ENCODE results near the gene INTS13.
A peak's percentile ranks its signal among the peaks of the same experiment; 100 is the strongest.
"Not testable (repeated sequence)": the region's sequence is repeated elsewhere in the genome, so short reads cannot be mapped to it uniquely, and the experiment has no call there.

The INTS13 gene, protein sequence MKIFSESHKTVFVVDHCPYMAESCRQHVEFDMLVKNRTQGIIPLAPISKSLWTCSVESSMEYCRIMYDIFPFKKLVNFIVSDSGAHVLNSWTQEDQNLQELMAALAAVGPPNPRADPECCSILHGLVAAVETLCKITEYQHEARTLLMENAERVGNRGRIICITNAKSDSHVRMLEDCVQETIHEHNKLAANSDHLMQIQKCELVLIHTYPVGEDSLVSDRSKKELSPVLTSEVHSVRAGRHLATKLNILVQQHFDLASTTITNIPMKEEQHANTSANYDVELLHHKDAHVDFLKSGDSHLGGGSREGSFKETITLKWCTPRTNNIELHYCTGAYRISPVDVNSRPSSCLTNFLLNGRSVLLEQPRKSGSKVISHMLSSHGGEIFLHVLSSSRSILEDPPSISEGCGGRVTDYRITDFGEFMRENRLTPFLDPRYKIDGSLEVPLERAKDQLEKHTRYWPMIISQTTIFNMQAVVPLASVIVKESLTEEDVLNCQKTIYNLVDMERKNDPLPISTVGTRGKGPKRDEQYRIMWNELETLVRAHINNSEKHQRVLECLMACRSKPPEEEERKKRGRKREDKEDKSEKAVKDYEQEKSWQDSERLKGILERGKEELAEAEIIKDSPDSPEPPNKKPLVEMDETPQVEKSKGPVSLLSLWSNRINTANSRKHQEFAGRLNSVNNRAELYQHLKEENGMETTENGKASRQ

DNA sequence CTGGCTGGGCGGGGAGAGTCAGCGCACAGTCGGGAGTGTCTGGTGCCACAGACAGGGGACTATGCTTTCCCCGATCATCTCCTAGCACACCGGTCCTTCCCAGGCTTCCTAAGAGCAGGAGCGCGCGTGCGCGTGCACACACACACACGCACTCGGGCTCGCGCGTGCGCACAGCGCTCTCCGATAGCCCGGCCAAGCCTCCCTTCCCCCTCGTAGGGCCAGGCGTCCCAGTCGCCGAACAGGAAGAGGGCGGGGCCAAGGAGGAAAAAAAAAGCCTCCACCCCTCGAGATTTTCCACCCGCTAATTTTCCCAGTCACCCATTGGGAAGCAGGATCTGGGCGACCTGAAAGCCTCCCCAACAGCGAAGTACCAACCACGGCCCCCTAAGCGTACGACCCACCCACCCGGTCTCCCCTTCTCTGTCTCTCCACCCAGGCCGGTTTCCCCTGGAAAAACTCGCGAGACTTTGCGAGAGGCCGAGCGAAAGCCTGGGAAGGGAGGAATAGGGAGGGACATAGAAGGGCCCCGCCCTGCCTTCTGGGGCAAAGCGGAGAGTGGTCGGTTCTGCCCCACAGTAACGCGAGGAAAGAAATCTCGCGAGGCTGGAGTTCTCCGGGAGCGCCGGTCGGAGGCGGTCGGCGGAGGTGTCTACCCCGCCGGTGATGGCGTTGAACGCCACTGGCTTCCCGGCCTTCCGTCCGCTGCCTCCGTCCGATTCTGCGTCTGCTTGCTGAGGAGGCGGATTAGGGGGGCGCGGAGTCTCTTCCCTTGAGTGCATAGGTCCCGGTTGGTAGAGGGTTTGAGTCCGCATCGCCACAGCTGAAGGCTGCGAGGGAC lies at the start of gene INTS13, which contains the start of gene FGFR1OP2:
Gene INTS13, minus strand, starts transcription at position 119 of the 838 bp plus-strand sequence. CDS start 1,178 bp downstream, outside the sequence.
Gene FGFR1OP2, plus strand, starts transcription at position 608 of the 838 bp plus-strand sequence. CDS start 15,689 bp downstream, outside the sequence.
- peak; percentile 96 for DNase-seq

DNA sequence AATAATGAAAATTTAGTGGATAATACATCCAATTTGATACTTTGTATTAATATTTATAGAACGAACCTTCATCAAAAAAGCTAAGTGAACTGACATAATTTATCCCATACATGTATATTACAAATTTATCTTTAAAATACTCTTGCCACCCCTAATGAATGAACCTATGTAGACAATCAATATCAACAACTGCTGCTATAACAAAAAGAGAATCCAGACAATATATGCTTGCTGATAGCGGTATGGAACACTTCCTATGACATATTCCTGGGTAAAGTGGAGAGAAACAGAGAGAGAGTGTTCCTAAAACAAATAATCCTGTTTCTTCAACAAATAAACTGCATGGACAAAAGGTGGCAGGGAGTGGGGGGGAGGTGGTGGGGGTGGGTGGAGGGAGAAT lies 45.1 kb upstream of the INTS13 start:
- DNase-seq, result no peak

DNA sequence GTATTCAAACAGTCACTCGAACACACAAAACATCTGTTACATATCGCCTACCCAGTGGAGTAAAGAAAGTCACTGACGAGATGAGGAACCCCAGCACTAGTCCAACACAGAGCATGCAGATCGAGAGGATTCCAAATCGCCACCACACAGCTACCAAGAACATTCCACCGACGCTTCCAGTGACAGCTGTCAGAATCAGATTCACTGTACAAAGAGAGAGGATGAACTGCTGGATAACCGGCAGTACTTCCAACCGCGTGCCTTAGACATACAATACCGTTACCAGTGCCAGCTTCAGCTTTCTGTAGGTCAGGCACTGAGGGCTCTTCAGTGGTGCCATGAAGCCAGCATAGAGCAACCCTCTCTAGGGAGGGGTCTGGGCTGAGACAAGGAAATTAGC lies 42.0 kb upstream of the INTS13 start:
- no peak for DNase-seq

DNA sequence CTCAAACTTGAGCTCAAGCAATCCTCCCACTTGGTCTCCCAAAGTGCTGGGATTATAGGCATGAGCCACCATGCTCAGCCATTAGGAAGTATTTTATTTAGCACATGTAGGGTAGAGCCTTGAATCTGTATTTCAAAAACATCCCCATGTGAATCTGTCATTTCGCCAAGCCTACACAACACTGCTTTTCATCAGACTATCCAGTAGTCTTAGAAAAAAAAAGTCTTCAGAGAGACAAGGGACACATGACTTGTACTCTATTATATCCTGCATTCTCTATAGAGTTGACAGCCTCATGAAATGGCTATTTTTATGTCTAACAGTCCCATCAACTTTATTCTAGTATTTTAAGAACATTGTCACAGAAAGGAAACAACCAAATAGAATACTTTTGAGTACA lies 41.0 kb upstream of the INTS13 start:
- DNase-seq, result no peak

DNA sequence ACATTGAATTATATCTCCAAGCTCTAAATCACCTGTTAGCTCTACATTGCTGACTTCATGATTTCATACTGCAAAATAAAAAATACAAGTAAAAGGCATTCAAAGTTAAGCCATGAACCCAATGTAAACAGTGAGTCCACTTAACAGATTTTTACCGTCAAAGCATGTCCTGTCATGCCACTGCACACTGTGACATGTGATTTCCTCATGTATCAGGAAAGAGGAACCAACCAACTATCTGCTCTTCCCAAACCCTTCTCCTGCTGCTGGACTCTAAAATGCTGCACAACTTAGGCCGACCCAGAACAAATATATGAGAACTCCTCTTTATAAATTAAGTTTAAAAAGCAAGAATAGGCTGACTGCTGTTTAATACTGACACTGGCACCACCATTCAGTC lies 38.9 kb upstream of the INTS13 start:
- DNase-seq, result no peak

DNA sequence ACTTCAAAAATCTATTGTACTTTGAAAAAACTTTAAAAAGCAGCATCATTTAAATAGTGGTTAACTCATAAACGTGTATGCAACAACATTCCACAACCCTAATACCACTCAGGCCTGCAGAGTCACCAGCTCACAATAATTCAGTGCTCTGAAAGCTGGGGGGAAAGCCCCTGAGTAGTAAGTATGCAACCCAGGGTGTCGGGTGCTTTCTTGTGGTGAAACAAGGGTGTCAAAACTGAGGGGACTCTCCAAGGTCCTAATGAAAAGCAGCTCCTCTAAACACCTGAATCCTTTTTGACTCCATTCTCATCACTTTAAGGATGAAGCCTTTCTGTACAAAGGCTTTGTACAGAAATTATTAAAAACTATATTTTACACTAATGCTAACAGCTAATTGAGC lies 34.2 kb upstream of the INTS13 start:
- DNase-seq, result peak; percentile 38

DNA sequence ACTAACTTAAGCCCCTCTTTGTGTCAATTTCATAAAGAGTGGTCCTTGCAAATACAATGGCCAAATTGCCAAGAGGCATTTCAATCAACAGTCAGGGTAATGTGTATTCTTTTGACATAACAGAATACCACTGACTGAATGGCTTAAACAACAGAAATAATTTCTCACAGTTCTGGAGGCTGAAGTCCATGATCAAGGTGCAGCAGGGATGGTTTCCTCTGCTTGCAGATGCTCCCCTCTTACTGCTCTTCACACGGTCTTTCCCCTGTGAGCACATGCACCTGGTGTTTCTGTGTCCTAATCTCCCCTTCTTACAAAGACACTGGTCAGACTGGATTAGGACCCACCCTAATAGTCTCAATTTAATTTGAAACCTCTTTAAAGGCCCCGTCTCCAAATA lies 32.4 kb upstream of the INTS13 start:
- DNase-seq, result no peak

DNA sequence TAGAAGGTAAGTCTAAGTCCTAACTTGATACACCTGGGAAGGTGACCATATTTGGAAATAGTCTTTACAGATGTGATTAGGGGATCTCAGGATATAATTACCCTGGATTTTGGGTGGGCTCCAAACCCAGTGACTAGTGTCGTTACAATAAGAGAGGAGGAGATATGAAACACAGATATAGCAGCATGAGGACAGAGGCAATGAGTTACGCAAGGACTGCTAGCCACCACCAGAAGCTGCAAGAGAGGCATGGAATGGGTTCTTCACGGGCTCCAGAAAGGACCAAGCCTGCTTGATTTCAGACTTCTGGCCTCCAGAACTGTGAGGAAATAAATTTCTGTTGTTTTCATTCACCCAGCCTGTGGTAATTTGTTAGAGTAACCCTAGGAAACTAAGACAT lies 29.1 kb upstream of the INTS13 start:
- no peak for DNase-seq

DNA sequence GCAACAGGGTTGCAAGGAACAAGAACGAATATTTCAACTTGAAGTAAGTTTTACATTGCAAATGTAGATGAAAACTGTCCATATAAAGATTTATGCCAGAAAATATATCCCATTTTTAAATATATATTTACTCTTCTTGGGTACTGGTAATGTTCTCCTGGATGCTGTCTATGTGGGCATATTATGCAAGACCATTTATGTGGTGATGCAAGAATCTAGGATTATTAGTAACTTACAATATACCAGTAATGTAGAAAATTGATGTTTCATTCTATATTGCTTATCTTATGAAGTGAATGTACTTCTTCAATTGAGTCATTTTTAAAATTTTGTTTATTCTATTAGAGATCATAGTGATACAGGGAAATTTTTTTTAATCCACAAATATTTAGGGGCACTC lies 25.6 kb upstream of the INTS13 start:
- no peak for DNase-seq

DNA sequence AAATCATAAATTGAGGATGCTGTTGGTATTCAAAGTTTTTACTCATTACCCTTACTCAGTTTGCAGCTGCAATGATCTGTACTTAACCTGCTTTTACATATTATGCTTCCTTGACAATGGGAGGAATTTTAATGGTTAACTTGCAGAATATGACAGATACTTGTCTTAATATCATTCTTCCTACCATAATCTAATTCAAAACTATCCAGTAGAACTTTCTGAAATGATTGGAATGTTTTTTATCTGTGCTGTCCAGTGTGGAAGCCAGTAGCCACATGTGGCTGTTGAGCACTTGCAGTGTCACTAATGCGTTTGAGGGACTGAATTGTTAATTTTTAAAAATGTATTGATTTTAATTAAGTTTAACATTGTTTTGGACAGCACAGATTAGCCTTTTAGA lies 24.0 kb upstream of the INTS13 start:
- DNase-seq, result no peak

DNA sequence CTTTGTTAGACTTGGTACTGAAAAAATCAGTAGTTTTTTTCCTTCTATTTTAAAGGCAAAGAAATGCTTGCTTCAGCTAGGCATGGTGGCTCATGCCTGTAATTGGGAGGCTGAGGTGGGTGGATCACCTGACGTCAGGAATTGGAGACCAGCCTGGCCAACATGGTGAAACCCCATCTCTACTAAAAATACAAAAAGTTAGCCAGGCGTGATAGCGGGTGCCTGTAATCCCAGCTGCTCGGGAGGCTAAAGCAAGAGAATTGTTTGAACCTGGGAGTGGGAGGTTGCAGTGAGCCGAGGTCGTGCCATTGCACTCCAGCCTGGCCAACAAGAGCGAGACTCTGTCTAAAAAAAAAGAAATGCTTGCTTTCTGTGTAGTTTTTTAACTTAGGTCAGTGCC lies 23.6 kb upstream of the INTS13 start:
- DNase-seq, result not testable (repeated sequence)

DNA sequence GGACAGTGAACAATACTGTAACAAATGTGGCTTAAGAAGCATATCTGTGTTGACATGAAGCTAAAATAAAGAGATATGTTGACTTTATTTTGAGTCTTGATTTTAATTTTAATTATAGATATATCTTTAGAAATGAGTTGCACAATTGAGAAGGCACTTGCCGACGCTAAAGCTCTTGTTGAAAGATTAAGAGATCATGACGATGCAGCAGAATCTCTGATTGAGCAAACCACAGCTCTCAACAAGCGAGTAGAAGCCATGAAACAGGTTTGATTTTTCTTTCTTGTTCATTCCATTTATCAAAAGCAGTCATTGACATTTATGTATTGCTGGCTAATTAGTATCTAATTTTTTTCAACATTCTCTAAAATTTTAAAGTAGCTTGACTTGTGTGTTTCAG lies 16.2 kb upstream of the INTS13 start:
- no peak for DNase-seq

DNA sequence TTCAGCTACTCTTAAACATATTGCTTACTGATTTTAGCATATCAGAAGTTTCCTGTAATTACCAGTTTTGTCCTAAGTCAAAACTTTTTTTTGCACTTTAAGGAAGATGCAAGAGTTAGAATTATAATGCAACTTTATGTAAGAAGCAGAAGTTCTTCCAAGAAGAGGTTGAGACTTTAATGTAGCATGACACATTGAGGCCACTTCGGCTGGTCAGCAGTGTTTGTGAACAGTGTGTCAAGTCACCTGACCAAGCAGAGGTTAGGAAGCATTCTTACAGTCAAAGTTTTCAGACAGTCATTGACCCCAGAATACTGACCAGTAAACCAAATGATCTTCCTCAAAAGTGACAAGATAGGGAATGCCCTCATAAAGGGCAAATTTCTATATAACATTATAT lies 15.7 kb upstream of the INTS13 start:
- DNase-seq, result no peak

DNA sequence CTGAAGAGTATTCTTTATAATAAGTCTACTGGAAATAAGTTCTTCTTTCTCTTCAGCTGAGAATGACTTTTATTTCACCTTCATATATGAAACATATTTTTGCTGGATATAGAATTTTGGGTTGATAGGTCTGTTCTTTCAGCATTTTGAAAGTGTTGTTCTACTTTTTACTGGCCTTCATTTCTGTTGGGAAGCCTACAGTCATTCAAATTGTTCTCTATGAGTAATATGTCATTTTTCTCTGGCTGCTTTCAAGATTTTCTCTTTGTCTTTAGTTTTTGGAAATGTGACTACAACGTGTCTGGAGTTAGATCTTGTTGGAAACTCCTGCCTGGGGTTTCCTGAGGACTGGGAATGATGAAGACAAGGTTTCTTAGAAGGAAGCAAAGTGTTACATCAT lies 10.5 kb upstream of the INTS13 start:
- no peak for DNase-seq

DNA sequence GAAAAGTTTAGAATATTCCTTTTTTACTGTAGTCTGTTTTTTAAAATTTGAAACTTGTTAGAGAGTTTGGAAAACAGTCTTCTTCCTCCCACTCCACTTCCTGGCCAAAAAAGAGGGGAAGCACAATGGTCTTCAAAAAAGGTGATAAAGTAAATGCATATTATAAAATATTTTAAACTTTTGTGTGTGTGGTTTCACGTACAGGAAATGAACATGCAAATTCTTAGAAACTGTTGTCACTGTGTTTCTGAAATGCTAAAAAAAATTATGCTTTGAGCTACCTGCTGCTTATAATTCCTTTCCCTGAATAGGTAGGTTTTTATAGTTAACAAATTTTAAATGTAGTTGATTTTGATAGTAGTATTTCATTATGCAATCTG lies 3.4 kb upstream of the INTS13 start:
- DNase-seq, result no peak

DNA sequence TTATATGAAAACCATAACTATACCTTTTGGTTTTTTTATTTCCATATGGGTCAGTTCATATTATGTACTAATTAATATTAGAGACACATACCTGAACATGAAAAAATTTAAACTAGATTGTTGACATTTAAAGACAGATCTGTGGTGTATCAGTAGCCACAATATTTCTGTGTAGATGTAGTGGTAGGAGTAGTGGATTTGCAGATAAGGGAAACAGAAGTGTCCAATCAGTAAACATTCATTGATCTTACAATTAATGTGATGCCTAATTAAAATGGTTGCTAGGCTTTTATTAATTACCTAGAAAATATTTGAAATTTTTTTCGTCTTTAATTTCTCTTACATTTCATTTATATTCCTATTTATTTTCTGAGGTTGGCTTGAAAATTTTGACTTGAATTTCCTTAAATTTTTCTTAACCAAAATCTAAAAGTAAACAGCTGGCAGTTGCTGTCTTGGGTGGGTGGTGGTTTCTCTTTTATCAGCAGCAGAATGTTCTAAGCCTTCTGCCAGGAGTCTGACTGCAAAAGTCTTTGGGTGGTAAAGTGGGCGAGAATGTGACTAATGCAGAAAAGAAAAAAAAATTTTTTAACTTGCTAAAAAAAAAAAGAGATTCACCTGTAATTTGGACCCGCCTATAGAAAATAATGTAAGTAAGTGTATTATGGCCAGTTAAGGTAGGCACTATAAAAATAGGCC lies 2.9 kb upstream of the INTS13 start:
- no peak for DNase-seq

DNA sequence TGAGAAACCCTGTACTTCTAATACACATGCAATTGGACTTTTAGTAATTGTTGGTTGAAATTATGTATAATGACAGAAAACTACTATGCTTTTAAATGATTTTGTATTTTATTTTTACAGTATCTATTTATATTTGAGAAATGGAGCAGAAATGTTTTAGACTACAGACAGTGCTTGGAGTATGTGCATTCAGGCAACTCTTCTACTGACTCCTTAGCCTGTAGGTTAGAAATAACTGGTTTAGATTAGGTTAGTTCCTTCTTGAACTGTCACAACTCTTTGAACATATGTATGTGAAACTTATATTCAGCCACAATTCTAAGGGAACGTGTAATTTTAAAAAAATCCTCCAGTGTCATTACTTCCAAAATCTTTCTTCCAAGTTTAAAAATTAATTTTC lies 2.2 kb upstream of the INTS13 start:
- DNase-seq, result no peak

DNA sequence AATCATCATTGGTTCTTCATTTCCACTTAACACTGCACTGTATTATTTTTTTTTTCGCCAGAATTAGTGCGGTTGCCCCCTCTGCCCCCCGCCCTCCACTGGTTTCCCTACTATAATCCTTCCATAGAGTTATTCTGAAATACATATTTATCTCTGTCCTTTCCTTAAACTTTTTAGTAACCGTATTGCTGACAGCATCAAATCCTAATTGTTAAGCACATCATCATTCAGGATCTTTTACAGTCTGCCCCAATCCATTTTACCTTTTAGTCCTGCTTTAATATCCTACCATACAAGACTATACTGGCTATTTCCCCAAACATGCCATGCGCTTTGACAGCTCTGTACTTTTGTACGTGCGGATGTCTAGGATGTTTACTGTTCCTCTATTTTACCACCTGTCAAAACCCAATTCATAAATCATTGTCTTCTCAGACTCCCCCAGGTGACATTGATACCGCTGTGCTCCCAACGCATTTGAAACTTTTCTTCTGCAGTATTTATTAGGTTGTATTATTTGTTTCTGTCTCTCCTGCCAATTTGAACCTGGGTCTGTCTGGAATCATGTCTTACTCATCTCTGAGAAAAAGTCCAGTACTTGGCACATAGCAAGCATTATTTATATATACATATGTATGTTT lies 1.5 kb upstream of the INTS13 start:
- DNase-seq, result no peak

DNA sequence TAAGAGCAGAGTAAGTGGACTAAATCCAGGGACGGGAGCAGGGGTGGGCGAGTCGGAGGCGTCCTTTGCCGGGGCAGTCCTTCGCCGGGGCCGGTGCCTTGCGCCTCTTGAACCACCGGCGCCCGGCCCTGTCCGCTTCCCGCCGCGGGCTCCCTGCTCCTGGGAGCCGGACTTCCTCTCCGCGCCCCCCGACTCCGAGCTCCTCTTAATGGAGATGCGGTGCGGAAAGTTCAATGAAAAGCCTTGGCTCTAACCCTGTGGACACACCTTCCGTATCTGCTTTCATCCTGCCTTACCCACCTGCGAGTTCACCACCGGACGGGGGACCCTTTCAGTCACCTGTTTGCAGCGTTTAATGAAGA lies 901 bp upstream of the INTS13 start:
- DNase-seq, result no peak

DNA sequence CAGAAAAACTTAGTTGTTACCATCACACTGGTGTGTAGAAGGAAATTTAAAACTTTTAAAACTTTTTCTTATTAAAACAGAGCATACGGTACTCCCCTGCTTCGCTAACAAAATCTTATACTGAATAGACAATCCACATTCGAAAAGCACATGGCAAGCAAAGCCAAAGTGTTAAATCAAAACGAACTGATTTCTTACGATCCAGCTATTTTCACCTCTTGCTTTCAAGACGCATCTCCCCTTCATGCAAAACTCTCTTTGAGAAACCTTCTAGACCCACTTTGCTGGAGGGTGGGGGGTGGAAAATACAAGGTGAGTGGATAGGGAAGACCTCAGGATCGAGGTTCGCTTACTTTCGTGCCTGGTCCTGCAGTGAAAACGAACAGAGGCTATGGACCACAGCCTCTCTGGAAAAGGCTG lies 328 bp downstream of the INTS13 start:
- no peak for DNase-seq

DNA sequence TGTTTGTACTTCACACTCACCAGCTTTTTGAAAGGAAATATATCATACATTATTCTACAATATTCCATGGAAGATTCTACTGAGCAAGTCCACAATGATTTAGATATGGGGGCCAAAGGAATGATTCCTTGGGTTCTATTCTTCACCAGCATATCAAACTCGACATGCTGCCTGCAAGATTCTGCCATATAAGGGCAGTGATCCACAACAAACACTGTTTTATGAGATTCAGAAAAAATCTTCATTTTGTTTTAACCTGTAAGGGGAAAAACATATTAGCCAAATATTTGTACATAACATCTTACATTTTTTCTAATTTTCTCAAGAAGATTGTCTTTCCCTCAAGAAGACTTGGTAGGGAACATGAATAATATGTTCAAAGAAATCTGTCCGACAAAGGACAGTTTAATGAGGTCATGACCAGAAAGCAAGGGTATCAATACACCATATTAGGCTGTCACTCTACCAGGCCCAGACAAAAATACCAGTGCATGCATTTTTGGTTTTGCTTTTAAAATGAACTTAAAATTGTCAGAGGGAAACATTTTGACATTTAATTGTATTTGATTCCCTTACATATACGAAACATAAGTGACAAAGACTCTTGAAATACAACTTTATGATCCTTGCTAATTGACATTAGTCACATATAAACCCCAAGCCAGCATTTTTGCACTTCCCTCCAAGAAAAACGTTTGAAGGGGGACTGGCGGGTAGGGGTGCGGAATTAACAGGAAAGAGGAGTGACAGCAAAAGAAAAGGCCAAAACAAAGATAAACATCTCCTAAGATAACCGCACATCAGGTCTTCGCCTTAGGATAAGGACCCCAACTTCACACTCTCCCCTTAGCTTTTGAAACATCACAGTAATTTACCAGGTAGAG lies 980 bp downstream of the INTS13 start:
- no peak for DNase-seq

All from stimulated activated CD4-positive, alpha-beta T cell treated with anti-CD3 and anti-CD28 coated beads, Interleukin-12 subunit alpha, Interleukin-12 subunit beta, amount 100 ng/mL, for 4 hours (primary cell).